ENCODE results near the gene RPS6KA2.
A peak's percentile ranks its signal among the peaks of the same experiment; 100 is the strongest.
"Not testable (repeated sequence)": the region's sequence is repeated elsewhere in the genome, so short reads cannot be mapped to it uniquely, and the experiment has no call there.

GRCh38 chr6:166383802-166384363, 243.2 kb downstream of the RPS6KA2 start:
- TF ChIP-seq POLR2A (IDR thresholded peaks at IDR 0.05), result not testable (repeated sequence)
- TF ChIP-seq CTCF (IDR thresholded peaks at IDR 0.05), result peak in 5 of 6 experiments; percentile 16 to 51 (median 37)
